Heart right ventricle (tissue), 16 donors: ENCODE measurements around the gene BRD3OS. TPM values are rescaled to one million over a fixed set of nuclear protein-coding genes. Genes with fewer than 3 reads are reported as not detected.

Experiments used
- ATAC-seq, 8 donors: fragments of 200-7000 bp; cut with Tn5 transposase; one replicate each; pipeline ENCODE4 v1.9.1; 2020; ENCODE audit warnings: mild to moderate bottlenecking in 8 of 8, moderate library complexity in 8 of 8, moderate number of reproducible peaks in 1 of 8
- DNase-seq, 2 donors: peaks; one replicate each; pipeline ENCODE4 v3.0.0-alpha.2; 2020
- H3K27ac ChIP-seq, 10 donors: fragments of 200-600 bp; sonication (generic) in 2 of 10; one replicate each; pipeline versions ENCODE4 v1.5.0 to v1.8.0; 2020 to 2022; ENCODE audit warnings: mild to moderate bottlenecking in 3 of 10
- H3K27me3 ChIP-seq, 7 donors: fragments of 200-600 bp; one replicate each; pipeline ENCODE4 v1.8.0; 2021 to 2022; ENCODE audit warnings: mild to moderate bottlenecking in 2 of 7
- H3K36me3 ChIP-seq, 9 donors: fragments of 200-600 bp; sonication (generic) in 1 of 9; one replicate each; pipeline versions ENCODE4 v1.5.0 to v1.8.0; 2020 to 2022; ENCODE audit warnings: mild to moderate bottlenecking in 2 of 9
- H3K4me1 ChIP-seq, 9 donors: fragments of 200-600 bp; sonication (generic) in 1 of 9; one replicate each; pipeline versions ENCODE4 v1.5.0 to v1.8.0; 2020 to 2022; ENCODE audit warnings: mild to moderate bottlenecking in 4 of 9
- H3K4me3 ChIP-seq, 10 donors: fragments of 200-600 bp; sonication (generic) in 2 of 10; one replicate each; pipeline versions ENCODE4 v1.5.0 to v1.8.0; 2020 to 2022; ENCODE audit warnings: mild to moderate bottlenecking in 7 of 10, moderate library complexity in 2 of 10
- H3K9me3 ChIP-seq, 11 donors: fragments of 200-600 bp in 10 of 11; sonication (generic) in 2 of 11; one replicate each; pipeline versions ENCODE4 v1.5.0 to v1.8.0; 2013 to 2022; ENCODE audit warnings: mild to moderate bottlenecking in 2 of 11, control low read depth in 1 of 11, moderate library complexity in 1 of 11
- WGBS, 2 donors: extraction: QIAGEN DNeasy Blood & Tissue Kit; methylation state at CpG; one replicate each; pipeline ENCODE4 v1.1.7; 2013; ENCODE audit warnings: inconsistent platforms in 1 of 2; 5-methylcytosine and 5-hydroxymethylcytosine counted together
- intact Hi-C, 10 donors: fragments of 100-400 bp; cut with DNase I; formaldehyde crosslinking; loops; one replicate each; pipeline versions ENCODE4 v1.11.1 to v1.14.2; 2022
- polyA plus RNA-seq, 2 donors: library from polyadenylated mRNA; stranded (reverse); fragments of 200-250 nt; gene quantifications; one replicate each; pipeline ENCODE4 v1.2.3, GENCODE V29; 2013
- total RNA-seq, 10 donors: library from RNA; stranded (reverse); fragmentation: NEBNext Ultra II Directional in 3 of 10; extraction: Animal tissue kit (Norgen Biotek cat#: 25700) in 3 of 10; gene quantifications; one replicate each; pipeline versions ENCODE4 v1.2.1 to v1.2.4, GENCODE V29; 2021 to 2023
- TF ChIP-seq, protein P1 (sequence below), 9 donors: fragments of 200-600 bp; sonication (generic) in 2 of 9; IDR thresholded peaks; one replicate each; pipeline versions ENCODE4 v1.5.0 to v1.8.0; 2021 to 2022; ENCODE audit warnings: antibody characterized with exemption in 9 of 9, mild to moderate bottlenecking in 5 of 9, moderate library complexity in 1 of 9
- donor health status: Arrhythmogenic right ventricular cardiomyopathy.
- donor health status: ischemic (EF 13 %, LVEDD 7.1; RV severe dilation, severe dysfunction).
- donor health status: healthy with polysubstance abuse.
- donor health status: DM: no; HTN: yes; CAD: no.
- donor health status: DM: no; HTN: no; CAD: no.
- donor health status: ischemic (EF 25% LVEDD 6.9; RV normal size, moderate dysfunction).
- donor health status: ischemic (EF 25% LVEDD 5.7; RV mildly dilated, moderate dysfunction).
- donor health status: healthy.
- donor health status: DM: yes; HTN: yes; CAD: no.
- donor health status: Ischemic cardiomyopathy.
- donor health status: ischemic (EF 35%, LVEDD 5.7; RV mildly dilated, moderate dysfunction).
- donor health status: nonischemic (EF 11% LVEDD 7.7; RV severe dilation, severe dysfunction).
- donor health status: DM: yes; HTN: yes; CAD: no.
- donor health status: PGD.
- donor health status: ischemic (EF 29% LVEDD 5.4; RV normal size, mild dysfunction).
- donor health status: nonischemic (EF 23%, LVEDD 6.1; RV moderate dilation, normal function).

BRD3OS gene
- total and polyA plus RNA-seq, 12 donors, result 4.1 to 11.6 (median 7.0) TPM

DNA sequence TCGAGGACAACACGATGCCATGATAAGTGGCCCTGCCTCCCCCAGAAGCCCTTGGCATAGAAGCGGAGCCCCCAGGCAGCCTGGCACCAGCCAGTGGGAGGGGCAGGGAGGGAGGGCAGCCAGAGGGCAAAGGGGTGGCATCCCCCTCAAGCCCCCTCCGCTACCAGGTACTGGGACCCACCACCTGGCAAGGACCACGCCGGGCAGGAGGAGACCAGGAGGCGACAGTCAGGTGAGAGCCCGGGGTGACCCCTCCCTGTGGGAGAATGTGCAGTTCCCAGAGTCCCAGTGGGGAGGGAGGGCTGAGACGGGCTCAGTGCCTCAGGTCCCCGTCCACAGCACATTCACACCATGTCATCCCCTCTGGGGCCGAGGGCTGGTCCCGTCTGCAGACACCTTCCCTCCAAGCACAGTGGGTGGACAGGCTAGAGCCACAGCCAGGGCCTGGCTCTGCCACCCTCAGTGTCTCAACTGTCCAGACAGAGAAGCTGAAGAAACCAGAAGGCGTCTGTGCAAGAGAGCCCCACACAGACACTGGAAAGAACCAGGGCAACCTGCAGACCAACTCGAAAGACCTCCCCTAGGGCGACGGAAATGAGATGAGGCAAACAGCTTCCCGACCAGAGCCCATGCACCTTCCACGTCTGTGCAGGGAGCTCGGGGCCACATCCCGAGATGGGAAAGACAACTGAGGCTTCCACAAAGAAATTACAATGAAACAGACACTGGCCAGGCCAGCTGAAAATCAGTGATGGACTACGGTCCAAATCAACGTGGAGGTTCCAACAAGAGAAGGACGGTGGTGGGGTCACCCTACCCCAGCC, 31.4 kb downstream of the BRD3OS start:
- TF ChIP-seq, protein P1, sequence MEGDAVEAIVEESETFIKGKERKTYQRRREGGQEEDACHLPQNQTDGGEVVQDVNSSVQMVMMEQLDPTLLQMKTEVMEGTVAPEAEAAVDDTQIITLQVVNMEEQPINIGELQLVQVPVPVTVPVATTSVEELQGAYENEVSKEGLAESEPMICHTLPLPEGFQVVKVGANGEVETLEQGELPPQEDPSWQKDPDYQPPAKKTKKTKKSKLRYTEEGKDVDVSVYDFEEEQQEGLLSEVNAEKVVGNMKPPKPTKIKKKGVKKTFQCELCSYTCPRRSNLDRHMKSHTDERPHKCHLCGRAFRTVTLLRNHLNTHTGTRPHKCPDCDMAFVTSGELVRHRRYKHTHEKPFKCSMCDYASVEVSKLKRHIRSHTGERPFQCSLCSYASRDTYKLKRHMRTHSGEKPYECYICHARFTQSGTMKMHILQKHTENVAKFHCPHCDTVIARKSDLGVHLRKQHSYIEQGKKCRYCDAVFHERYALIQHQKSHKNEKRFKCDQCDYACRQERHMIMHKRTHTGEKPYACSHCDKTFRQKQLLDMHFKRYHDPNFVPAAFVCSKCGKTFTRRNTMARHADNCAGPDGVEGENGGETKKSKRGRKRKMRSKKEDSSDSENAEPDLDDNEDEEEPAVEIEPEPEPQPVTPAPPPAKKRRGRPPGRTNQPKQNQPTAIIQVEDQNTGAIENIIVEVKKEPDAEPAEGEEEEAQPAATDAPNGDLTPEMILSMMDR (IDR thresholded peaks at IDR 0.05), result no peak
- H3K4me1 ChIP-seq, result peaks cover 32 to 68% (median 55%) of the 10 kb centered on the region in 9 donors
- H3K4me3 ChIP-seq, result no peak overlapping the region
- no peaks in the 10 kb centered on the region for H3K9me3 ChIP-seq
- 66 to 68% methylated on average over 23 of the region's 23 CpGs for WGBS, 2 donors
- no peak for DNase-seq
- H3K27ac ChIP-seq, result peak overlapping the region in 3 of 10 donors; percentile 22 to 28 (median 22)
- H3K36me3 ChIP-seq, result peaks cover 0 to 18% (median 11%) of the 10 kb centered on the region in 9 donors
- no peaks in the 10 kb centered on the region for H3K27me3 ChIP-seq
- no peak for ATAC-seq
- intact Hi-C loops, result no loop called here

DNA sequence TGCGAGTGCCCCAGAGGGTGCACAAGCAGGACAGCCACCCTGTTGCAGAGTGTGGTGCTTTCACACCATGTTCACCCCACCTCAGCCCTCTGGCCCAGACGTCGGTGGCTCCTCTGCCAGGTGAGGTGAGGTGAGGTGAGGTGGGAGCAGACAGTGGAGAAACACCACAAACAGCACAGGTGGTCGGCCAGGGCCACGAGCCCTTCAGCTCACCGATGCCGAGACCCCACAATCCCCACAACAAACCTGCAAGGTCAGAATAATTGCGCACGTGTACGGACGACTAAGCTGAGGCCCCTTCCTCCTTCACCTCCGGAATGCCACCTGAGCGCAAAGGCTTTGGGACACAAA, 32.0 kb downstream of the BRD3OS start:
- Histone ChIP-seq H3K4me3 (no peak overlapping the region), H3K36me3 (peaks cover 0 to 13% (median 7%) of the 10 kb centered on the region in 9 donors), H3K9me3 (no peaks in the 10 kb centered on the region), H3K27me3 (no peaks in the 10 kb centered on the region), H3K27ac (no peak overlapping the region), H3K4me1 (peaks cover 38 to 74% (median 61%) of the 10 kb centered on the region in 9 donors)
- ATAC-seq, result no peak
- WGBS, 2 donors, result 88 to 90% methylated on average over 13 of the region's 13 CpGs
- DNase-seq, result no peak
- intact Hi-C loops, result no loop called here
- TF ChIP-seq, protein P1 (IDR thresholded peaks at IDR 0.05), result no peak

DNA sequence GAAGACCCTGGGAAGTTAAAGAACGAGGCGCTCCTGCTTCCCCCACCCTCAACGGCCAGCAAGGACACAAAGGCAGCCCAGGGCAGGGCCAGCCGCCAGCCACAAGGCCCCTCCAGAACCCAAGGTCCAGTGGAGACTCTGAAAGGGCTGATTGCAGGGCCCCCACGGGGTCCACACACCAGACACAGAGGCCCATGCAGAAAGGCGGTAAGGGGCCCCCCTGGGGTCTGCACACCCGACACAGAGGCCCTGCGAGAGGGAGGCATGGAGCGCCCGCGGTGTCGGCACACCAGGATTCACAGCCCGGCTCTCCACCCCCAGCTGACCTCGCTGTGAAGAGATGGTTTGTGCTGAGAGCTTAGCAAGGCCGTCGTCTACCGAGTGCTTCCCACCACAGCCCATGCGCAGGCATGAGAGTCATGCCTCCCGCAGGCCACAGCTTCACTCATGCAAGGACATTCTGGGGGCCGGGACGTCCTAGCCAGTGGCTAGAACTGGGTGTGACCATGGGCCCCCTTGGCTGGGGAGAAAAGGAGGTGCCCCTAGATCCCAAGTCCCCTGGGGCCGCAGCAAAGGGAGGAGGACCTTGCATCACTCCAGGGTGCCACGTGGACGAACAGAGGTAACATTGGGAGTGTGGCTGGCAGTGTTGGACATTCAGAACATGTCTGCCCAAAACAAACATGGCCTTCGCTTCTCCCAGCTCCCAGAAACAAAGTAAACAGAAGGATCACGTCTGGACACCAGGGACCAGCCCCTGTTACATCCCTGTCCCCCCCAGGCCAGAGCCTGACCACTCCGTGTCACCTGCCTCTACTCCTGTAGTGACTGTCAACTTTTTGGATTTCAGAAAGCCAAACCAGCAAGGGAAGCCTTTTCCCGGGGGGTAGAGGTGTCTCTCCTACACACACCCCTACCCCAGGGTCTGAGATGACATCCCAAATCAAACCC, 32.7 kb downstream of the BRD3OS start:
- Histone ChIP-seq H3K4me1 (peaks cover 43 to 81% (median 68%) of the 10 kb centered on the region in 9 donors), H3K4me3 (no peak overlapping the region), H3K27me3 (no peaks in the 10 kb centered on the region), H3K27ac (no peak overlapping the region), H3K9me3 (no peaks in the 10 kb centered on the region), H3K36me3 (peaks cover 0 to 5% (median 3%) of the 10 kb centered on the region in 9 donors)
- no peak for ATAC-seq
- DNase-seq, result no peak
- WGBS, 2 donors, result 80 to 82% methylated on average over 28 of the region's 28 CpGs
- intact Hi-C loops, result no loop called here
- TF ChIP-seq, protein P1 (IDR thresholded peaks at IDR 0.05), result no peak

DNA sequence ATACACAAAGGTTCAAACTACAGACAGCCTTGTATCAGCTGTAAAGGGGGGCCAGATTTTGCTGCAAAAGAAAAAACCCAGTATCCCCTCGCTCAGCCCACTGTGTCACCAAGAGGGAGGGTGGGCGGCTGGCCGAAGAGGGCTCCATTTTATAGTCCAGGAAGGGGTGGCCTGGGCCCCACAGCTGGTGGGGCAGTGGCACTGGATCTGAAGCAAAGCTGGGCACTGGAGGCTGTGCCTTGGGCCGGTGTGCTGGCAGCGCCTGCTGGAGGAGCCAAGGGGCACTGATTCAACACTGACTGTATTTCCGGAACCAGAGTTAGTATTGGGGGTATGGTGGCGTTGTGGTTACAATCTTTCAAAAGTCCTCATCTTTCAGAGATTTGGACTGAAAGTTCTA, 33.4 kb downstream of the BRD3OS start:
- TF ChIP-seq, protein P1 (IDR thresholded peaks at IDR 0.05), result no peak
- Histone ChIP-seq H3K27ac (no peak overlapping the region), H3K27me3 (no peaks in the 10 kb centered on the region), H3K4me1 (peaks cover 43 to 88% (median 75%) of the 10 kb centered on the region in 9 donors), H3K36me3 (no peaks in the 10 kb centered on the region), H3K9me3 (no peaks in the 10 kb centered on the region), H3K4me3 (no peak overlapping the region)
- no peak for ATAC-seq
- no peak for DNase-seq
- 75 to 87% methylated on average over 7 of the region's 7 CpGs for WGBS, 2 donors
- intact Hi-C loops, result no loop called here
